HG02981 (cell line): ENCODE results near the gene SPRING1.
"Not testable (repeated sequence)": the region's sequence is repeated elsewhere in the genome, so short reads cannot be mapped to it uniquely, and the experiment has no call there.

Experiments used
- ATAC-seq: cut with Tn5 transposase; IDR thresholded peaks from one replicate; pipeline ENCODE4 v1.9.1; 2021; ENCODE audit warnings: mild to moderate bottlenecking, moderate library complexity; ENCODE audit not compliant: unreplicated experiment

Gene SPRING1

GRCh38 chr12:116737774-116738657, at the start of gene SPRING1, which contains the start of gene RNFT2:
Gene SPRING1 (minus strand): TSS chr12:116738069. CDS start chr12:116737900, 169 bp downstream.
Gene RNFT2 (plus strand): TSS chr12:116738315. CDS start chr12:116740498, 2,183 bp downstream.
- ATAC-seq: peak; percentile 95

GRCh38 chr12:116784238-116784612, 46.4 kb upstream of the SPRING1 start:
- no peak for ATAC-seq

DNA sequence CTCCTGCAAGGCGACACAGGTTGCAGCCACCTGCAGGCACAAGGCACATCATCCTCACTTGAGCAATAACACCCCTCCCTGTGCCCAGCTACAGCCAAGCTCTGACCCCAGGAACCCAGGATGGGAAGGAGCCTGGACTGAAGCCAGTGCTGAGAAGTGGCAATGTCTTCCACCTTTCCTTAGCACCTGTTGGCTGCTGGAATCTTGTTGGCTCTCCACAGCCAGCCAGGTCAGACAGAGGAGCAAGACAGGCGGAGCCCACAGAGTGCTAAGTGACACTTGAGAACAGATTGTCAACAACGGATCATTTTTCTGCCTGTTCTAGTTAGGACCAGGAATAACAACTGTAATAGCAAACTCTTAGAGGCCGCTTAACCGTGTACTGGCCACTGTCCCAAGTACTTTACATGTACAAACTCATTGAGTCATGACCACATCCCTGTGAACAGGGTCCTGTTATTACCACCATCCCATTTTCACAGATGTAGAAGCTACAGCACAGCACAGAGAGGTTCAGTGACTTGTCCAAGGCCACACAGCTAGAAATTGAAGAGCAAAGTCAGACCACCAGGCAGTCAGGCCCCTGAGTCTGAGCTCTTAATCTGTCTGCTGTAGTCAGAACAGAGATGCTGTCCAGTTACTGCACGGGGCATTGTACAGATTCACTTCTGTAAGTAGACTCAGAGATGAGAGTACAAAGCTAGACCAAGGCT, 45.8 kb upstream of the SPRING1 start:
- no peak for ATAC-seq

DNA sequence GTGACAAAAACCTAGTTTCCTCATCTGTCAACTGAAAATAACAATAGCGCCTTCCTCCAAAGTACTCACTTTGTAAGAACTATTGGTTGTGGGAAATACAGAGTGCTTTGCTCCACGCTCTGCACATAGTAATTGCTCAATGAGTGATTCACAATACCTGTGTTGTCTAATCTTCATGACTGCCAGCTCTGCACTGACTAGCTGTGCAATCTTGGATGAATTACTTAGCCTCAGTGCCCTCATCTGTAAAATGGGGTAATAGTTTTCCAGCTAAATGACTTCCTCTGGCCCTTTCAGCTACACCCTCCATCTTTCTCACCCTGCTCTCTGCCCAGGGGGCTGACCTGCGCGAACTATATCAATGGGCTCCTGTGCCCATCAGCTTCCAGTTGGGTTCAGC, 43.1 kb upstream of the SPRING1 start:
- ATAC-seq: no peak

- ATAC-seq: no peak
Measured at GRCh38 chr12:116779597-116779996, 41.7 kb upstream of the SPRING1 start.

- no peak for ATAC-seq
Measured at GRCh38 chr12:116777245-116777644, 39.4 kb upstream of the SPRING1 start.

- ATAC-seq: no peak
Measured at GRCh38 chr12:116774020-116774419, 36.2 kb upstream of the SPRING1 start.

- no peak for ATAC-seq
Measured at GRCh38 chr12:116773276-116773731, 35.4 kb upstream of the SPRING1 start.

- ATAC-seq: no peak
Measured at GRCh38 chr12:116771651-116772050, 33.8 kb upstream of the SPRING1 start.

DNA sequence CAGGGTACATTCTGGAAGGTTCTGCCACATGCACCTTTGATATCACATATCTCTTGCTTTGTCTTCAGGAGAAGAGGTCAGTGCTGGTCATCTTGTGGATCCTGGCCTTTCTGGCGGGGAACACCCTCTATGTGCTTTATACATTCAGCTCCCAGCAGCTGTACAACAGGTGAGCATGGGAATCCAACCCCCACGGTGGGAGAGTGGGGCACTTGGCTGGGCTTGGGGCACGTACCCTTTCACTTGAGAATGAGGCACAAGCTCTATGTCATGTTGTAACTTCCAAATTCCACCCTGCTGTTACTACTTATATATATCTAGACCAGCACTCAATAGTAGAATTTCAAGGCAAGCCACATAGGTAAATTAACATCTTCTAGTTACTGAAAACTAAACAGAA, 28.9 kb upstream of the SPRING1 start:
- no peak for ATAC-seq

DNA sequence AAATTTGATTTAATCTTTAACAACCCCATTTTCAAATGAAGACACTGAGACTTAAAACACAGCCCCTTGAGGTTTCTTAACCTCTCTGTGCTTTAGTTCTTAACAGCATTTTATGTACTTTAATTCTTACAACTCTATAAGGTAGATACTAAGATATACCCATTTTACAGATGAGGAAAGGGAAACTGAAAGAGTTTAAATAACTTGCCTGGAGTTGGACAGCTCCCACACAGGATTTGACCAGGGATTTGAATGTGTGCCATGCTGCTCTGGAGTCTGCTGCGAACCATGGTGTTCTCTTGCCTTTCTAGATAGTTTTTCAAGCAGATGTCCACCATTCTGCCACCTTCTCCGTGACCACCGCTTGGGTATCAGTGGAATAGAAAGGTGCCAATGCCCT, 28.4 kb upstream of the SPRING1 start:
- ATAC-seq: no peak

DNA sequence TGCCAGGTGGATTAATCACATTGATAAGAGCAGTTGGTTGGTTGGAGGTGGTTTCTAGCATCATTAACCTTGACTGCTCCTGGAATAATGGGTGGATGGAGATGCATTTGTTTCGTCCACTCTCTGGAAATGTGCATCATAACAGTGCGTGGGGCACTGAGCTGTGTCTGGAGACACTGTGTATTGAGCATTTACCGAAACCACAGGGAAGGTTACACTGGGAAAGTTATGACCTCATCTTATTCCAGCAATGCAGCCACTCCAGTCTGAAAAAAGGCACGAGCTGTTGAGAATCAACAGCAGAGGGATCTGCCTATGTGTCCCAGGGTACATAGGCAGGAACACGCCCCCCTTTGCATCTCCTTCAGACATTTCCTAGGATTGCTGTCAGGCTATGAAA, 27.4 kb upstream of the SPRING1 start:
- ATAC-seq: no peak

GRCh38 chr12:116761499-116761898, 23.6 kb upstream of the SPRING1 start:
- no peak for ATAC-seq

DNA sequence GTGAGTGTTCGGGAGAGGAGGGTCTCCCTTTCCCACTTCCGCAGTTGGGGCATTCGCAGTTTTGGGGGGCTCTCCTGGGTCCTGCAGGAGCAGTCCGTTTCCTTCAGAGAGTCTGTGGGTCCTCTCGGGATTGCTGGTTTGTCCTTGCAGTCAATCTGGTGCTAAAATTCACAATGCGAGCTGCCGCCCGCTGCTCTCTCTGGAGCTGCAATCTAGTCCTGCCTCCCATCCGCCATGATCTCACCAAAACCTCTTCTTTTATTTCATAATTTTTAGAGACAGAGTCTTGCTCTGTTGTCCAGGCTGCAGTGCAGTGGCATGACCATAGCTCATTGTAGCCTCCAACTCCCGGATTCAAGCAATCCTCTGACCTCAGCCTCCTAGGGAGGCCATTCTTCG, 22.8 kb upstream of the SPRING1 start:
- ATAC-seq: no peak

DNA sequence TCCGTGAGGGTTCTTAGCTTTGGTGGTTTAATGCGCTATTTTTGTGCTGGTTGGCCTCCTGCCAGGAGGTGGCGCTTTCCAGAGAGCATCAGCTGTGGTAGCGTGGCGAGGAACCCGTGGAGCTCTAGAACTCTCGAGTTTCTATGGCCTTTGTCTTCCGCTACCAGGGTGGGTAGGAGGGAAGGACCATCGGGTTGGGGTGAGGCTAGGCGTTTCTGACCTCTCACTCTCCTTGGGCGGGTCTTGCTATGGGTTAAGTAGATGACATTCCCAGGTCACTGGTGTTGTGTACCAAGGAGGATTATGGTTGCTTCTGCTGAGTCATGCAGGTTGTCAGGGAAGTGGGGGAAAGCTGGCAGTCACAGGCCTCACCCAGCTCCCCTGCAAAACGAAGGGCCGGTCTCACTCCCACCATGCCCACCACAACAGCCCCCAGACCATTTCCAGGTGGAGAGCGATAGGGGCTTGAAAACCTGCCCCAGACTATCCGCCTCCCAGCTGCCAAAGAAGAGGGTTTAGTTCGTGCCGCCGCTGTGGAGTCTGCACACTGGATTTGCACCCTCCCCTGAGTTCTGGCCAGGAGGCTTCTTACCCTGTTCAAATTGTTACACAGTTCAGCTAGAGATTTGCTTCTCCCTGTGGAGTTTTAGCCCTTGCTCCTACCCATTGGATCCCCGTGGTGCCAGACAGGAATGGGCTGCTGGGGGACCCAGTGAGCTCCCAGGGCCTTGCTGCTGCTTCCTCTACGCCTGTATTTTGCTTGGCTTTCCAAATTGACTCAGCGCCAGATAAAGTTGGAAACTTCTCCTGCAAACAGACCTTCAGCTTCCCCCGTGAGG, 22.1 kb upstream of the SPRING1 start:
- no peak for ATAC-seq

- ATAC-seq: not testable (repeated sequence)
Measured at GRCh38 chr12:116754783-116755182, 16.9 kb upstream of the SPRING1 start.

DNA sequence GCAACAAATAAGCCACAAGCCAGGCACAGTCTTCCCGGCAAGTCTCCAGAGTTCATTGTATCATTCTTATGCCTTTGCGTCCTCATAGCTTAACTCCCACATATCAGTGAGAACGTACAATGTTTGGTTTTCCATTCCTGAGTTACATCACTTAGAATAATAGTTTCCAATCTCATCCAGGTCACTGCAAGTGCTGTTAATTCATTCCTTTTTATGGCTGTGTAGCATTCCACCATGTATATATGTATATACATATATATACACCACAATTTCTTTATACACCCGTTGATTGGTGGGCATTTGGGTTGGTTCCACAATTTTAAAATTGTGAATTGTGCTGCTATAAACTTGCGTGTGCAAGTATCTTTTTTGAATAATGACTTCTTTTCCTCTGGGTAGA, 16.2 kb upstream of the SPRING1 start:
- not testable (repeated sequence) for ATAC-seq

GRCh38 chr12:116750298-116750697, 12.4 kb upstream of the SPRING1 start:
- no peak for ATAC-seq

- ATAC-seq: no peak
Measured at GRCh38 chr12:116749884-116750283, 12.0 kb upstream of the SPRING1 start.

GRCh38 chr12:116745554-116745953, 7.7 kb upstream of the SPRING1 start:
- ATAC-seq: no peak

DNA sequence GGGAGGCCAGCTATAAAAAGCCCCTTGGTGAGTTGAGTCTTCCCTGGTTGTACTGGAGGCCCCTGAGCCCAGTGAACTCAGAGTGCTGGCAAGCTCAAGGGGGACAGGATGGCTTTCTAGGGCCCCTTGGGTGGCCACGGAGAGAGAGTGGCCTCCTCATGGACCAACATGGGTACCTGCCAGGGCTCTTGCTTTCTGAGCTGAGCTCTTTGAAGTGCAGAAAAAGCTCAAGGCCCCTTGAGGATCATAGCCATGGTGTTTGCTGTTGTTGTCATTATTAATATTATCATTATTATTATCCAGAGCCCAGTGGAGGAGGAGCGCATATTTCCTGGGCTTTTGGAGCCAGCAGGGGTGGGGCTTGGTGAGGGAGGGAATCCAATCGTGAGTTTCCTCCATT, 6.9 kb upstream of the SPRING1 start:
- ATAC-seq: no peak
